DMS153 treated with DMSO at 0.1 percent for 48 hours (cell line): ENCODE results near the gene SMTN.
"Not testable (repeated sequence)": the region's sequence is repeated elsewhere in the genome, so short reads cannot be mapped to it uniquely, and the experiment has no call there.

Experiments
- DNase-seq: peaks from one replicate; lab custom pipeline; 2025; ENCODE audit not compliant: unreplicated experiment; lab: John Stamatoyannopoulos, UW

Gene SMTN

GRCh38 chr22:31089160-31090100 is 8.3 kb downstream of the SMTN start:
- DNase-seq = no peak

GRCh38 chr22:31090217-31091085 is 9.3 kb downstream of the SMTN start:
- DNase-seq = no peak

GRCh38 chr22:31091106-31091975 is 10.2 kb downstream of the SMTN start:
- DNase-seq = no peak

GRCh38 chr22:31092161-31092560 is 11.0 kb downstream of the SMTN start:
- no peak for DNase-seq

GRCh38 chr22:31093086-31093850 is 12.2 kb downstream of the SMTN start:
- no peak for DNase-seq

GRCh38 chr22:31094021-31094551 is 13.0 kb downstream of the SMTN start:
- no peak for DNase-seq

GRCh38 chr22:31094741-31095140 is 13.6 kb downstream of the SMTN start:
- no peak for DNase-seq

GRCh38 chr22:31095637-31096249 is 14.6 kb downstream of the SMTN start:
- DNase-seq = no peak

- no peak for DNase-seq
Observed at GRCh38 chr22:31096657-31097279, 15.7 kb downstream of the SMTN start.

- DNase-seq = not testable (repeated sequence)
Observed at GRCh38 chr22:31097539-31097938, 16.4 kb downstream of the SMTN start.

- DNase-seq = no peak
Observed at GRCh38 chr22:31097941-31098631, 17.0 kb downstream of the SMTN start.

GRCh38 chr22:31098632-31099110 is 17.6 kb downstream of the SMTN start:
- no peak for DNase-seq

- DNase-seq = no peak
Observed at GRCh38 chr22:31099386-31099785, 18.3 kb downstream of the SMTN start.

- no peak for DNase-seq
Observed at GRCh38 chr22:31099841-31100761, 19.0 kb downstream of the SMTN start.

- no peak for DNase-seq
Observed at GRCh38 chr22:31100762-31101525, 19.8 kb downstream of the SMTN start.

GRCh38 chr22:31102441-31103081 is 21.4 kb downstream of the SMTN start:
- no peak for DNase-seq
